ENCODE results near the gene ZNF606.
"Not testable (repeated sequence)": the region's sequence is repeated elsewhere in the genome, so short reads cannot be mapped to it uniquely, and the experiment has no call there.

Gene ZNF606

GRCh38 chr19:58033741-58034476 lies 31.3 kb upstream of the ZNF606 start, which contains the start of gene ZSCAN1:
Gene ZSCAN1, plus strand, starts transcription at chr19:58034025. Its CDS starts 3,812 bp downstream, at chr19:58037837.
- peaks cover 26 to 53% of the 10 kb centered on the region in 2 donors for H3K9me3 Mint-ChIP-seq
- no peak within 1 kb of the TSS for H3K27ac Mint-ChIP-seq
- H3K4me3 Mint-ChIP-seq: peak within 1 kb of the TSS; percentile 37 to 53
- H3K27me3 Mint-ChIP-seq: peaks cover 43% of the 10 kb centered on the region
- no peaks in the 10 kb centered on the region for H3K4me1 Mint-ChIP-seq
- ATAC-seq (peak; percentile 49), DNase-seq (peak; percentile 41 to 47)

GRCh38 chr19:58024661-58025060 lies 22.0 kb upstream of the ZNF606 start:
- H3K4me3 Mint-ChIP-seq: no peak overlapping the region
- peaks cover 16 to 67% of the 10 kb centered on the region in 2 donors for H3K9me3 Mint-ChIP-seq
- no peak overlapping the region for H3K27ac Mint-ChIP-seq
- no peak for DNase-seq
- H3K4me1 Mint-ChIP-seq: no peaks in the 10 kb centered on the region
- no peak for ATAC-seq
- no peaks in the 10 kb centered on the region for H3K27me3 Mint-ChIP-seq

- no peaks in the 10 kb centered on the region for H3K27me3 Mint-ChIP-seq
- no peak for ATAC-seq
- DNase-seq: no peak
- H3K4me3 Mint-ChIP-seq: no peak overlapping the region
- peaks cover 16 to 48% of the 10 kb centered on the region in 2 donors for H3K9me3 Mint-ChIP-seq
- peak overlapping the region in 1 of 2 donors; percentile 94 for H3K27ac Mint-ChIP-seq
- no peaks in the 10 kb centered on the region for H3K4me1 Mint-ChIP-seq
Observed at GRCh38 chr19:58022283-58022660, 19.7 kb upstream of the ZNF606 start.

GRCh38 chr19:58021541-58022282 lies 19.1 kb upstream of the ZNF606 start:
- Mint-ChIP-seq H3K4me1 (no peaks in the 10 kb centered on the region), H3K9me3 (peaks cover 16 to 42% of the 10 kb centered on the region in 2 donors), H3K27me3 (no peaks in the 10 kb centered on the region), H3K27ac (peak overlapping the region; percentile 62 to 94), H3K4me3 (no peak overlapping the region)
- DNase-seq (peak; percentile 67 to 69), ATAC-seq (peak; percentile 95)

GRCh38 chr19:58020129-58020528 lies 17.5 kb upstream of the ZNF606 start:
- Mint-ChIP-seq H3K27me3 (no peaks in the 10 kb centered on the region), H3K4me1 (no peaks in the 10 kb centered on the region), H3K4me3 (no peak overlapping the region), H3K9me3 (peaks cover 22 to 46% of the 10 kb centered on the region in 2 donors), H3K27ac (no peak overlapping the region)
- ATAC-seq (no peak), DNase-seq (no peak)

GRCh38 chr19:58014141-58014540 lies 11.5 kb upstream of the ZNF606 start:
- DNase-seq: no peak
- no peak overlapping the region for H3K27ac Mint-ChIP-seq
- no peaks in the 10 kb centered on the region for H3K27me3 Mint-ChIP-seq
- no peak overlapping the region for H3K4me3 Mint-ChIP-seq
- peaks cover 23 to 39% of the 10 kb centered on the region in 2 donors for H3K9me3 Mint-ChIP-seq
- H3K4me1 Mint-ChIP-seq: no peaks in the 10 kb centered on the region
- no peak for ATAC-seq

GRCh38 chr19:58010507-58010906 lies 7.9 kb upstream of the ZNF606 start:
- no peaks in the 10 kb centered on the region for H3K27me3 Mint-ChIP-seq
- peaks cover 42 to 68% of the 10 kb centered on the region in 2 donors for H3K9me3 Mint-ChIP-seq
- H3K4me3 Mint-ChIP-seq: peak overlapping the region; percentile 23 to 87
- no peak for DNase-seq
- H3K27ac Mint-ChIP-seq: peak overlapping the region in 1 of 2 donors; percentile 63
- no peaks in the 10 kb centered on the region for H3K4me1 Mint-ChIP-seq
- ATAC-seq: no peak

GRCh38 chr19:58009666-58010301 lies 7.2 kb upstream of the ZNF606 start:
- peak; percentile 71 to 73 for DNase-seq
- ATAC-seq: peak; percentile 95
- peaks cover 49 to 74% of the 10 kb centered on the region in 2 donors for H3K9me3 Mint-ChIP-seq

GRCh38 chr19:58009301-58009665 lies 6.7 kb upstream of the ZNF606 start:
- Mint-ChIP-seq H3K27me3 (no peaks in the 10 kb centered on the region), H3K4me3 (peak overlapping the region; percentile 76 to 87), H3K4me1 (peaks cover 6% of the 10 kb centered on the region), H3K9me3 (peaks cover 54 to 79% of the 10 kb centered on the region in 2 donors), H3K27ac (no peak overlapping the region)
- no peak for DNase-seq
- ATAC-seq: peak; percentile 21

More at GRCh38 chr19:58009666-58010301, 7.2 kb upstream of the ZNF606 start:
- peaks cover 1% of the 10 kb centered on the region for H3K4me1 Mint-ChIP-seq
- H3K27me3 Mint-ChIP-seq: no peaks in the 10 kb centered on the region
- H3K27ac Mint-ChIP-seq: peak overlapping the region; percentile 52 to 80
- peak overlapping the region; percentile 76 to 87 for H3K4me3 Mint-ChIP-seq

GRCh38 chr19:58008877-58009276 lies 6.3 kb upstream of the ZNF606 start:
- not testable (repeated sequence) for H3K27me3 Mint-ChIP-seq, ATAC-seq, DNase-seq
- Mint-ChIP-seq H3K27ac (peak overlapping the region; percentile 40 to 50), H3K9me3 (peaks cover 57 to 81% of the 10 kb centered on the region in 2 donors), H3K4me1 (peaks cover 10% of the 10 kb centered on the region), H3K4me3 (peak overlapping the region; percentile 76 to 87)

- peaks cover 22% of the 10 kb centered on the region for H3K4me1 Mint-ChIP-seq
- H3K9me3 Mint-ChIP-seq: peaks cover 48 to 77% of the 10 kb centered on the region in 2 donors
- DNase-seq (no peak), ATAC-seq (no peak)
- no peak overlapping the region for H3K27ac Mint-ChIP-seq
- no peak overlapping the region for H3K4me3 Mint-ChIP-seq
- H3K27me3 Mint-ChIP-seq: no peaks in the 10 kb centered on the region
Observed at GRCh38 chr19:58007285-58007684, 4.7 kb upstream of the ZNF606 start.

- H3K27ac Mint-ChIP-seq: peak overlapping the region; percentile 96 to 99
- peak overlapping the region; percentile 76 to 93 for H3K4me3 Mint-ChIP-seq
- H3K27me3 Mint-ChIP-seq: no peaks in the 10 kb centered on the region
- DNase-seq: no peak
- peaks cover 46% of the 10 kb centered on the region for H3K4me1 Mint-ChIP-seq
- peaks cover 60 to 68% of the 10 kb centered on the region in 2 donors for H3K9me3 Mint-ChIP-seq
- ATAC-seq: no peak
Observed at GRCh38 chr19:58003174-58003828, 681 bp upstream of the ZNF606 start.

GRCh38 chr19:58001895-58002369 lies 688 bp downstream of the ZNF606 start:
- Mint-ChIP-seq H3K9me3 (peaks cover 56 to 59% of the 10 kb centered on the region in 2 donors), H3K27me3 (no peaks in the 10 kb centered on the region), H3K27ac (peak overlapping the region; percentile 74 to 99), H3K4me1 (peaks cover 46% of the 10 kb centered on the region), H3K4me3 (peak overlapping the region; percentile 76 to 93)
- peak; percentile 26 for ATAC-seq
- no peak for DNase-seq

GRCh38 chr19:58000677-58001076 lies 1.9 kb downstream of the ZNF606 start:
- no peak overlapping the region for H3K27ac Mint-ChIP-seq
- peak overlapping the region; percentile 76 to 93 for H3K4me3 Mint-ChIP-seq
- ATAC-seq (no peak), DNase-seq (no peak)
- peaks cover 54 to 59% of the 10 kb centered on the region in 2 donors for H3K9me3 Mint-ChIP-seq
- no peaks in the 10 kb centered on the region for H3K27me3 Mint-ChIP-seq
- H3K4me1 Mint-ChIP-seq: peaks cover 46% of the 10 kb centered on the region

- no peak for ATAC-seq
- no peaks in the 10 kb centered on the region for H3K4me1 Mint-ChIP-seq
- no peaks in the 10 kb centered on the region for H3K27me3 Mint-ChIP-seq
- H3K27ac Mint-ChIP-seq: no peak overlapping the region
- no peak overlapping the region for H3K4me3 Mint-ChIP-seq
- no peak for DNase-seq
- peaks cover 54 to 86% of the 10 kb centered on the region in 2 donors for H3K9me3 Mint-ChIP-seq
Observed at GRCh38 chr19:57992841-57993240, 9.8 kb downstream of the ZNF606 start.
